HG03135 (cell line): ENCODE results near the gene TANGO6.
"Not testable (repeated sequence)": the region's sequence is repeated elsewhere in the genome, so short reads cannot be mapped to it uniquely, and the experiment has no call there.

Experiments
- ATAC-seq: cut with Tn5 transposase; IDR thresholded peaks from one replicate; pipeline ENCODE4 v1.9.1; 2021; ENCODE audit warnings: mild to moderate bottlenecking, moderate library complexity; ENCODE audit not compliant: unreplicated experiment

Gene TANGO6

DNA sequence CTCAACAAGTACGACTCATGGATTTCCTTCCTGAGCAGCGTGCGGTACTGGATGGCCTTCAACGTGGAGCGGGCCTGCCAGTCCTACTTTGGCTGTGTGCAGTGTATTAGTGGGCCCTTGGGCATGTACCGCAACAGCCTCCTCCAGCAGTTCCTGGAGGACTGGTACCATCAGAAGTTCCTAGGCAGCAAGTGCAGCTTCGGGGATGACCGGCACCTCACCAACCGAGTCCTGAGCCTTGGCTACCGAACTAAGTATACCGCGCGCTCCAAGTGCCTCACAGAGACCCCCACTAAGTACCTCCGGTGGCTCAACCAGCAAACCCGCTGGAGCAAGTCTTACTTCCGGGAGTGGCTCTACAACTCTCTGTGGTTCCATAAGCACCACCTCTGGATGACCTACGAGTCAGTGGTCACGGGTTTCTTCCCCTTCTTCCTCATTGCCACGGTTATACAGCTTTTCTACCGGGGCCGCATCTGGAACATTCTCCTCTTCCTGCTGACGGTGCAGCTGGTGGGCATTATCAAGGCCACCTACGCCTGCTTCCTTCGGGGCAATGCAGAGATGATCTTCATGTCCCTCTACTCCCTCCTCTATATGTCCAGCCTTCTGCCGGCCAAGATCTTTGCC is 271.1 kb downstream of the TANGO6 start:
- no peak for ATAC-seq

DNA sequence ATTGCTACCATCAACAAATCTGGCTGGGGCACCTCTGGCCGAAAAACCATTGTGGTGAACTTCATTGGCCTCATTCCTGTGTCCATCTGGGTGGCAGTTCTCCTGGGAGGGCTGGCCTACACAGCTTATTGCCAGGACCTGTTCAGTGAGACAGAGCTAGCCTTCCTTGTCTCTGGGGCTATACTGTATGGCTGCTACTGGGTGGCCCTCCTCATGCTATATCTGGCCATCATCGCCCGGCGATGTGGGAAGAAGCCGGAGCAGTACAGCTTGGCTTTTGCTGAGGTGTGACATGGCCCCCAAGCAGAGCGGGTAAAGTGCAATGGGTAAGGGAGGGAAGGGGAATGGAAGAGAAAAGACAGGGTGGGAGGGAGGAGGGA is 271.6 kb downstream of the TANGO6 start:
- no peak for ATAC-seq

GRCh38 chr16:69115361-69115760 is 272.0 kb downstream of the TANGO6 start:
- ATAC-seq = no peak

- no peak for ATAC-seq
Observed at GRCh38 chr16:69115837-69116236, 272.5 kb downstream of the TANGO6 start.

DNA sequence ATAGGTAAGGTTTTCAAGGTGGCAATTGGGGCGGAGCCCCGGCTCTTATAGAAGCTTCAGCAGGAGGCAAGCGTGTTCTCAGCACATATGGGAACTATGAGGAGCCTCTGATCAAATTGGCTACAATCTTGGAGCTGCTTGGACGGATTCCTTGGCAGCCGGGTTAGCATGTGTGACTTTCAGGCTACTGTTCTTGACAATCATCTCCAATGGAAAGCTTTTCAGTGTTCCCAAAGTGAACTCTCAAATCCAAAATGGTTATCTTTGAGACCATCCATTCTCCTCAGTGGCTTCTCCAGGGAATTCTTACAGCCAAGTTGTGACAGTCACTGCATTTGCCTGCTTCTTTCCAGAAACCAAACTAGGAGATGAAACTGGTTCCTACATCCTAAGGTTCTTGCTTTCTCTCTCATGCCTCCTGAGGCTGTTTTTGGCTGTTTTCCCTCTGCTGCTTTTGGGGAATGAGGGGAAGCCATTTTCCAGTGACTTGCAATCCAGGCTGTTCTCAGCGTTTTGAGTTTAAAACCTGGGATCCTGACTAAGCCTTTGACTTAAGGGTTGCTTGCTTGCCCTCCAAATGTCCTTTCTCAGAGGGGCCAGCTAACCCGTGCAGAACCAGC is 273.0 kb downstream of the TANGO6 start:
- no peak for ATAC-seq

DNA sequence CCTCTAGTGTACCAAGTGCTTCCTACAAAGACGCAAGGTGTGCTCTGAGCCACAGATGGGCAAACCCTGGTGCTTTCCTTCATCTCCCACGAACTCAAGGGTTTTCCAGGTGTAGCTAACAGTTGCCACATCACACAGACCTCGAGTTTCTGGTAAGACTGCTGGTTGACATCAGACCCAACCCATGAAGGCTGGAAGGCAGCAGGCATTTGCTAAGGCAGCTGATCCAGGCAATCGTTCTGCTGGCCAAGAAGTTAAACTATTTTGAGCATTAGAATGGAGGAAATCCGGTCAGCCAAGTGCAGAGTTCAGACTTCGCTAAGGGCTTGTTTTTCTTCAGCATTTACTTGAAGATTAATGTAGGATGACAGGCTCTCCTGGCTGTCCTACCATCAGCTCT is 273.6 kb downstream of the TANGO6 start:
- ATAC-seq = no peak

GRCh38 chr16:69118468-69118867 is 275.1 kb downstream of the TANGO6 start:
- ATAC-seq = no peak

DNA sequence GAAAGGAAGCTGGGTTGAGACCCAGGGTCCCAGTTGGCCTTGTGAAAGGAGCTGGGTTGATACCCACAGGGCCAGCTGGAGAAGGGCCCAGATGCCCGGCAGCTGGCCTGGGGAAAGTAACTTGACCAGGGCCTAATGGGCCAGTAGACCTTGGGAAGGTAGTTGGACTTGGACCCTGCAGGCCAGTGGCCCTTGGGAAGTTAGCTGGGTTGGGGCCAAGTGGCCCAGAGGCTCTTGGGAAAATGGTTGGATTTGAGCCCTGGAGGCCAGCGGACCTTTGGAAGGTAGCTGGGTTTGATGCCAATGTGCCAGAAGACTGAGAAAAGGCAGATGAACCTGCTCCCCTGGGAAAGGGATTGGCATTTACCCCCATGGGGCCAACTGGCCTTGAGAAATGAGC is 275.7 kb downstream of the TANGO6 start:
- ATAC-seq = no peak

- no peak for ATAC-seq
Observed at GRCh38 chr16:69119536-69119935, 276.2 kb downstream of the TANGO6 start.

DNA sequence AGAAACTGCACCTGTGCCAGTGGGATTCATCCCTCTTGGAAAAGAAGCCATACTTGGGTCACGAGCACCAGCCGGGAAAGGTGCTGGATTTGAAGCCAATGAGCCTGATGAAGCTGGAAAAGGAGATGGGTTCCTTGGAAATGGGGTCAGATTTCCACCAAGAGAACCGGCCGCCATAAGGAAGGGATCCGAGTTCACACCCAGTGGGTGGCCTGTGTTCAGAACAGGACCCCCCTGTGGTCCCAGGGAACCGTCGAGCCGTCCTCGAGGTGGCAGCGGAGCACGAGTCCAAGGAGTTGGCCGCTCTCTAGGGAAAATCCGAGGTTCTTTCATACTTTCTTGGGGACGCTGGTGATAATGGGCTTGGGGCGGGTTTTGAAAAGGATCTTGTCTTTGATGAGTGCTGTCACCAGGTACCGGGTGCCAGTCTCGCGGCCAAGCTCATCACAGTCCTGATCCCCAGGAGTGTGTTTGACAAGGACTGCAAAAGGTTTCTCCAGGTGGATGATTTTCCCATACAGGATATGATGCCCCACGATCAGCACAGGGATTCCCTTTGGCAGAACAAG is 276.8 kb downstream of the TANGO6 start:
- no peak for ATAC-seq

- no peak for ATAC-seq
Observed at GRCh38 chr16:69123910-69124309, 280.6 kb downstream of the TANGO6 start.

- not testable (repeated sequence) for ATAC-seq
Observed at GRCh38 chr16:69124406-69124805, 281.1 kb downstream of the TANGO6 start.

DNA sequence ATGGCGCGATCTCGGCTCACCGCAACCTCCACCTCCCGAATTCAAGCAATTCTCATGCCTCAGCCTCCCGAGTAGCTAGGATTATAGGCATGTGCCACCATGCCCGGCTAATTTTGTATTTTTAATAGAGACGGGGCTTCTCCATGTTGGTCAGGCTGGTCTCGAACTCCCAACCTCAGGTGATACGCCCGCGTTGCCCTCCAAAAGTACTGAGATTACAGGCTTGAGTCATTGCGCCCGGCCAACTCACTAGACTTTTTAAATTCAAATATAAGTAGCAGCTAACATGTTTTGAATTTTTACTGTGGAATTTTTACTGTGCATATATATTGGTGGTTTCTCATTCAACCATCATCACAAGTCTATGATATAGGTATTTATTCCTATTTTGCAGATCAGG is 281.6 kb downstream of the TANGO6 start:
- not testable (repeated sequence) for ATAC-seq

GRCh38 chr16:69126221-69126620 is 282.9 kb downstream of the TANGO6 start:
- ATAC-seq = no peak

DNA sequence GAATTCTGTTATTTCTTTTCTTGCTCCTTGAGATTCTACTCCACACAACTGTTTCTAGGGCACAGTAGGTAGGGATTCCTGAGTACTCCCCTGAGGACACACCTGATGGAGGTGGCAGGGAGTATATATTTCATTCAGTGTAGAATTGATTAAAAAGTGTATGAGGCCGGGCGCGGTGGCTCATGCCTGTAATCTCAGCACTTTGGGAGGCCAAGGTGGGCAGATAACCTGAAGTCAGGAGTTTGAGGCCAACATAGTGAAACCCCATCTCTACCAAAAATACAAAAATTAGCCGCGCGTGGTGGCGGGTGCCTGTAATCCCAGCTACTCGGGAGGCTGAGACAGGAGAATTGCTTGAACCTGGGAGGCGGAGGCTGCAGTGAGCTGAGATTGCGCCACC is 283.5 kb downstream of the TANGO6 start:
- ATAC-seq = not testable (repeated sequence)

DNA sequence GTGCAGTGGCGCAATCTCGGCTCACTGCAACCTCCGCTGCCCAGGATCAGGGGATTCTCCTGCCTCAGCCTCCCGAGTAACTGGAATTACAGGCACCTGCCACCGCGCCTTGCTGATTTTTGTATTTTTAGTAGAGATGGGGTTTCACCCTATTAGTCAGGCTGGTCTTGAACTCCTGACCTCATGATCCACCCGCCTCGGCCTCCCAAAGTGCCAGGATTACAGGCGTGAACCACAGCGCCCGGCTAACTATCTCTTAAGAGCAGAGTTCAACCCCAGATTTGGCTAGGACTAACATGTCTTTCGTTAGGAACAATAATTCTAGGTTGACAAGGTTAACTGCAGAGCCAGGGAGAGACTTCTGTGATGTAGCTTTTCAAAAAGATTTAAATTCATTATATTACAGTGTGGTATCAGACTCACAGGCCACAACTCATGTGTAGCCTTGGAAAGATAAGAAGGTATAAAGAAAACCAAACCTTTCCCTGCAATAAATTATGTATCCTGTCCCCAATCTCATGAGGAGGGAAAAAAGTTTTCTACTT is 284.7 kb downstream of the TANGO6 start:
- ATAC-seq = no peak

DNA sequence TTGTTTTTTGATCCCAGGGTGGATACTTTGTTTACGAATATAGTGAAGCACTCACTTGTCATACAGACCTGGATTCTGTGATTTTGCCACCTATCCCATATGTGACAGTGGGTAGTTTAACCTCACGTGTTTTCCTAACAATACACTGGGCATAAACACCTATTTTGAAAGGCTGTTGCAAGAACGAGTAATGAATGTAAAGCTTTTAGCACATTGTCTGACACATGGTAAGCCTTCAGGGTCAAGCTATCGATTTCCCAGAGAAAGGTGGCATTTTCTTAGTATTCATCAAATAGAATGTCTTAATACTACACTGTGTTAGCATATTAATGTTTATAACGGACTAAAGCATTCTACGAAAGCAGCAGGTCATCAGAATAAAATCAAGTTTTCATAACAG is 287.1 kb downstream of the TANGO6 start:
- no peak for ATAC-seq

DNA sequence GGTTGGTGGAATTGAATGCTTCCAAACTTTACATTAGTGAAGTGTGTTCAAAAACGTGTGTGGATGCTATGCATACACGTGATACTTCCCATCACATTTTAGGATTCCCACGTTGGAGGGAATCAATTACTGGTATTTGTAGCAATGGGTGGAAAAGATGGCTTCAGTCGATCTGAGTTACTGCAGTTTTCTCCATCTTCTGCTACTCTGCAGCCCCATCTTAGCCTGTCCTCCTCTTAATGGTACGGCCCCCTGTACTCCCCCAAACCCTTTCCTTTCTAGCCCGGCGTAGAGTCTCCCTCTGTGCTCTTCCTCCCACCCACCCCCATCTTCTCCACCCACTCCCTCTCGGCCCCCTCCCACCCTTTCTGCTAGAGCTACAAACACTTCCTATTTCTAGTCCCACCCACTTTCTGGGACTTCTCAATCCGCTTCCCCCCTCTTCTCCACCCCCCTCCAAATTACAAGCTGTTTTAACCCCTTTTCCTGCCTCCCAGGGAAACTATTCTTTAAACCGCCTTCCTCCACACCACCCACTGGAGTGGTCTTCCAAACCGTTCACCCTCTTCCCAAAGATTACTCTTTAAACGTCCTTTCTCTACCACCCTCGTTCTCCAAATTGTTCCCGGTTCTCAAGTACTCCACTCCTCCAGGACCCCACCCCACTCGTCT is 288.0 kb downstream of the TANGO6 start:
- ATAC-seq = no peak

DNA sequence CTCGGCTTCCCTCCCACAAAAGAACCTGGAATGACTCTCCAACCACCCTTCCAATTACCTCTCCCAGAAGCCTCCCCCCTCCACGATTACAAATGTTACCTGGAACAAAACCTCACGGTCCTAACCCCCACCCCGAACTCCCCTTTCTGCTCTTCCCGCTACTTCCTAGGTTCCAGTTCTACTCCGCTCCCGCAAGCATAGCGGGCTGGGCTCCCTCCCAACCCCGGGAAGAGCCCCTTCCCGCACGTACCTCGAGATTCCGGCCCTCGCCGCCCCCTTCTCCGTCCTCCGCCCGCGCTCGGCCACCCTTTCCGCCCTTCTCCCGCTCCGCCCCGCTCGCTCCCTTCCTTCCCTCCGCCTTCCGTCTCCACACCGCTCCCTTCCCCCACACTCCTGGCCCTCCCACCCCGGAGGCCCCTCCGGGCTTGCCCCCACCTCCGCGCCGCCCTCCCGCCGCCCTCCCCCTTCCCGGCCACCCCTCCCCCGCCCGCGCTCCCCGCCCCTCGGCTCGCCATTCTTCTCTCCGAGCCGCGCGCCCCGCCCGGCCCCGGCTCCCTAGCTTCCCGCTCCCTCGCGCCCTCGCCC is 288.6 kb downstream of the TANGO6 start:
- ATAC-seq = peak; percentile 47

- peak; percentile 91 for ATAC-seq
Observed at GRCh38 chr16:69132424-69133252, 289.3 kb downstream of the TANGO6 start, which contains the start of the genes CHTF8 and UTP4. TSS of gene CHTF8 (minus strand) at chr16:69132588. CDS start at chr16:69121458, 11,130 bp downstream. TSS of gene UTP4 (plus strand) at chr16:69132649. CDS start at chr16:69133460, 811 bp downstream.
